ENCODE data around the gene NOL12. TPM values are rescaled to one million over a fixed set of nuclear protein-coding genes. Genes with fewer than 3 reads are reported as not detected.

Gene NOL12
- total RNA-seq, 6 donors from 2014 or later, result 23.5 to 89.1 (median 26.7) TPM

GRCh38 chr22:37710675-37711074, 24.5 kb downstream of the NOL12 start:
- no peaks in the 10 kb centered on the region for H3K27me3 ChIP-seq
- ATAC-seq (ENCODE audit: low FRiP score in 2 of 2) (no peak), DNase-seq (no peak)
- WGBS, 2 donors, result 94% methylated on average over 2 to 3 of the region's 3 CpGs
- H3K4me3 ChIP-seq, result no peak overlapping the region
- H3K4me1 ChIP-seq, result peaks cover 0 to 11% (median 9%) of the 10 kb centered on the region in 4 donors
- no peaks in the 10 kb centered on the region for H3K9me3 ChIP-seq
- TF ChIP-seq POLR2AphosphoS5 (IDR thresholded peaks at IDR 0.05) (no peak), POLR2A (IDR thresholded peaks at IDR 0.05) (no peak), EP300 (IDR thresholded peaks at IDR 0.05) (no peak), CTCF (IDR thresholded peaks at IDR 0.05) (no peak)
- H3K36me3 ChIP-seq, result no peaks in the 10 kb centered on the region
- no peak overlapping the region for H3K27ac ChIP-seq

- H3K36me3 ChIP-seq, result no peaks in the 10 kb centered on the region
- H3K4me3 ChIP-seq, result no peak overlapping the region
- peaks cover 0 to 11% (median 9%) of the 10 kb centered on the region in 4 donors for H3K4me1 ChIP-seq
- ATAC-seq (ENCODE audit: low FRiP score in 2 of 2) (no peak), DNase-seq (no peak)
- H3K9me3 ChIP-seq, result no peaks in the 10 kb centered on the region
- TF ChIP-seq POLR2A (IDR thresholded peaks at IDR 0.05) (no peak), POLR2AphosphoS5 (IDR thresholded peaks at IDR 0.05) (no peak), EP300 (IDR thresholded peaks at IDR 0.05) (no peak), CTCF (IDR thresholded peaks at IDR 0.05) (no peak)
- H3K27me3 ChIP-seq, result no peaks in the 10 kb centered on the region
- WGBS, 2 donors, result 89 to 91% methylated on average over 10 of the region's 10 CpGs
- no peak overlapping the region for H3K27ac ChIP-seq
Measured at GRCh38 chr22:37711490-37711889, 25.3 kb downstream of the NOL12 start.

GRCh38 chr22:37713761-37714160, 27.6 kb downstream of the NOL12 start:
- H3K4me3 ChIP-seq, result no peak overlapping the region
- no peak for DNase-seq
- ATAC-seq (ENCODE audit: low FRiP score in 2 of 2), result no peak
- no peaks in the 10 kb centered on the region for H3K9me3 ChIP-seq
- H3K4me1 ChIP-seq, result peaks cover 0 to 5% (median 4%) of the 10 kb centered on the region in 4 donors
- H3K27me3 ChIP-seq, result no peaks in the 10 kb centered on the region
- H3K27ac ChIP-seq, result no peak overlapping the region
- H3K36me3 ChIP-seq, result no peaks in the 10 kb centered on the region
- TF ChIP-seq EP300 (IDR thresholded peaks at IDR 0.05) (no peak), POLR2A (IDR thresholded peaks at IDR 0.05) (no peak), POLR2AphosphoS5 (IDR thresholded peaks at IDR 0.05) (no peak), CTCF (IDR thresholded peaks at IDR 0.05) (no peak)
- WGBS, 2 donors, result 93 to 94% methylated on average over 5 to 7 of the region's 7 CpGs

- H3K27ac ChIP-seq, result no peak overlapping the region
- no peaks in the 10 kb centered on the region for H3K36me3 ChIP-seq
- no peaks in the 10 kb centered on the region for H3K27me3 ChIP-seq
- DNase-seq (no peak), ATAC-seq (ENCODE audit: low FRiP score in 2 of 2) (no peak)
- no peak overlapping the region for H3K4me3 ChIP-seq
- no peaks in the 10 kb centered on the region for H3K9me3 ChIP-seq
- H3K4me1 ChIP-seq, result no peaks in the 10 kb centered on the region
- TF ChIP-seq POLR2A (IDR thresholded peaks at IDR 0.05) (no peak), EP300 (IDR thresholded peaks at IDR 0.05) (no peak), CTCF (IDR thresholded peaks at IDR 0.05) (no peak), POLR2AphosphoS5 (IDR thresholded peaks at IDR 0.05) (no peak)
- WGBS, 2 donors, result 92 to 98% methylated on average over 2 of the region's 2 CpGs
Measured at GRCh38 chr22:37714634-37715033, 28.5 kb downstream of the NOL12 start.

- no peak for TF ChIP-seq POLR2A (IDR thresholded peaks at IDR 0.05)
- no peak for TF ChIP-seq POLR2AphosphoS5 (IDR thresholded peaks at IDR 0.05)
- no peak for TF ChIP-seq CTCF (IDR thresholded peaks at IDR 0.05)
- TF ChIP-seq EP300 (IDR thresholded peaks at IDR 0.05), result no peak
- H3K4me1 ChIP-seq, result no peaks in the 10 kb centered on the region
- DNase-seq (no peak), ATAC-seq (ENCODE audit: low FRiP score in 2 of 2) (no peak)
- H3K9me3 ChIP-seq, result no peaks in the 10 kb centered on the region
- no peaks in the 10 kb centered on the region for H3K27me3 ChIP-seq
- no peak overlapping the region for H3K4me3 ChIP-seq
- H3K36me3 ChIP-seq, result no peaks in the 10 kb centered on the region
- no peak overlapping the region for H3K27ac ChIP-seq
- WGBS, 2 donors, result 83 to 97% methylated on average over 6 to 7 of the region's 7 CpGs
Measured at GRCh38 chr22:37715760-37716159, 29.6 kb downstream of the NOL12 start.
